WTC11 (cell line): ENCODE results near the gene MAMSTR. TPM values are rescaled to one million over a fixed set of nuclear protein-coding genes. Genes with fewer than 3 reads are reported as not detected.

ENCODE experiments used
- ATAC-seq: fragments of 200-7000 bp; cut with Tn5 transposase; 2 replicates; pipeline ENCODE4 v1.10.0; 2021; ENCODE audit warnings: mild to moderate bottlenecking, moderate library complexity
- CTCF ChIA-PET: fragments of 300-600 bp; sonication (Branson Sonifier 250); formaldehyde crosslinking; loops from one replicate; lab custom pipeline; 2021; ENCODE audit warnings: antibody characterized with exemption; lab: Charles Lee
- POLR2A ChIA-PET: fragments of 350-600 bp; sonication (Branson Sonifier 250); formaldehyde crosslinking; loops from one replicate; lab custom pipeline; 2021; ENCODE audit warnings: antibody characterized with exemption; lab: Charles Lee
- DNase-seq: peaks from one replicate; pipeline ENCODE4 v3.0.0; 2021; ENCODE audit warnings: low spot score
- H3K27ac Mint-ChIP-seq: 2 replicates; pipeline ENCODE4 v1.8.0; 2021; ENCODE audit warnings: mixed read lengths
- H3K27me3 Mint-ChIP-seq: 2 replicates; pipeline ENCODE4 v1.8.0; 2021; ENCODE audit warnings: low read depth, mild to moderate bottlenecking, moderate library complexity, mixed read lengths
- H3K36me3 Mint-ChIP-seq: 2 replicates; pipeline ENCODE4 v1.8.0; 2021; ENCODE audit warnings: mixed read lengths
- H3K4me1 Mint-ChIP-seq: 2 replicates; pipeline ENCODE4 v1.8.0; 2022; ENCODE audit warnings: mixed read lengths
- H3K4me3 Mint-ChIP-seq: 2 replicates; pipeline ENCODE4 v1.8.0; 2021; ENCODE audit warnings: mild to moderate bottlenecking, moderate library complexity, mixed read lengths
- H3K9me3 Mint-ChIP-seq: 2 replicates; pipeline ENCODE4 v1.8.0; 2021; ENCODE audit warnings: mixed read lengths
- AR ChIP-seq: fragments of 250-450 bp; sonication (Bioruptor Pico); IDR thresholded peaks from 2 replicates; pipeline ENCODE4 v1.9.0; 2021; ENCODE audit warnings: mild to moderate bottlenecking
- ATF6 ChIP-seq: sonication (generic); formaldehyde crosslinking; IDR thresholded peaks from 2 replicates; pipeline ENCODE4 v1.8.1; 2023; ENCODE audit warnings: mild to moderate bottlenecking, missing genetic modification reagents
- CBFB ChIP-seq: sonication (generic); formaldehyde crosslinking; IDR thresholded peaks from 2 replicates; pipeline ENCODE4 v1.8.1; 2022; ENCODE audit warnings: mild to moderate bottlenecking, low read depth, missing genetic modification reagents
- IRF1 ChIP-seq: sonication (generic); formaldehyde crosslinking; IDR thresholded peaks from 2 replicates; pipeline ENCODE4 v1.8.0; 2023; ENCODE audit warnings: missing genetic modification reagents
- IRF2 ChIP-seq: sonication (generic); formaldehyde crosslinking; IDR thresholded peaks from 2 replicates; pipeline ENCODE4 v1.8.0; 2022; ENCODE audit warnings: low read depth, missing genetic modification reagents, borderline replicate concordance
- JUN ChIP-seq: sonication (generic); formaldehyde crosslinking; IDR thresholded peaks from 2 replicates; pipeline ENCODE4 v1.8.0; 2023; ENCODE audit warnings: mild to moderate bottlenecking, missing genetic modification reagents
- KAT7 ChIP-seq: sonication (generic); formaldehyde crosslinking; IDR thresholded peaks from 2 replicates; pipeline ENCODE4 v1.8.1; 2023; ENCODE audit warnings: missing genetic modification reagents, mild to moderate bottlenecking, borderline replicate concordance
- NR3C1 ChIP-seq: sonication (generic); formaldehyde crosslinking; conservative IDR thresholded peaks from 2 replicates; pipeline ENCODE4 v1.8.1; 2023; ENCODE audit warnings: low read depth, mild to moderate bottlenecking, missing genetic modification reagents
- PREB ChIP-seq: sonication (generic); formaldehyde crosslinking; IDR thresholded peaks from 2 replicates; pipeline ENCODE4 v1.8.1; 2022; ENCODE audit warnings: mild to moderate bottlenecking, missing genetic modification reagents, moderate library complexity, borderline replicate concordance
- RELA ChIP-seq: sonication (generic); formaldehyde crosslinking; IDR thresholded peaks from 2 replicates; pipeline ENCODE4 v1.8.1; 2022; ENCODE audit warnings: missing genetic modification reagents, mild to moderate bottlenecking, borderline replicate concordance
- TEAD1 ChIP-seq: sonication (generic); formaldehyde crosslinking; IDR thresholded peaks from 2 replicates; pipeline ENCODE4 v1.8.0; 2022; ENCODE audit warnings: mild to moderate bottlenecking, missing genetic modification reagents
- TEAD4 ChIP-seq: sonication (generic); formaldehyde crosslinking; IDR thresholded peaks from 2 replicates; pipeline ENCODE4 v1.8.0; 2022; ENCODE audit warnings: mild to moderate bottlenecking, missing genetic modification reagents
- ZBTB43 ChIP-seq: sonication (generic); formaldehyde crosslinking; IDR thresholded peaks from 2 replicates; pipeline ENCODE4 v1.8.1; 2023; ENCODE audit warnings: mild to moderate bottlenecking, missing genetic modification reagents
- ZNF219 ChIP-seq: sonication (generic); formaldehyde crosslinking; IDR thresholded peaks from 2 replicates; pipeline ENCODE4 v1.8.0; 2023; ENCODE audit warnings: missing genetic modification reagents, mild to moderate bottlenecking, borderline replicate concordance
- ZNF423 ChIP-seq: fragments of 250-450 bp; sonication (Bioruptor Pico); IDR thresholded peaks from 2 replicates; pipeline ENCODE4 v2.1.2; 2022; ENCODE audit warnings: mild to moderate bottlenecking, moderate library complexity
- total RNA-seq: library from RNA; stranded (reverse); gene quantifications from 3 replicates; pipeline ENCODE4 v1.2.3, GENCODE V29; 2021
- TF ChIP-seq, protein P1 (sequence below): fragments of 250-450 bp; sonication (Bioruptor Pico); IDR thresholded peaks from 2 replicates; pipeline ENCODE4 v2.1.2; 2022; ENCODE audit warnings: mild to moderate bottlenecking, moderate library complexity
- TF ChIP-seq, protein P2 (sequence below): sonication (generic); formaldehyde crosslinking; IDR thresholded peaks from 2 replicates; pipeline ENCODE4 v1.8.1; 2023; ENCODE audit warnings: mild to moderate bottlenecking, missing genetic modification reagents, moderate library complexity
- TF ChIP-seq, protein P3 (sequence below): fragments of 250-450 bp; sonication (Bioruptor Pico); IDR thresholded peaks from 2 replicates; pipeline ENCODE4 v1.9.0; 2021; ENCODE audit warnings: moderate library complexity, mild to moderate bottlenecking, inconsistent platforms, borderline replicate concordance
- TF ChIP-seq, protein P4 (sequence below): sonication (generic); formaldehyde crosslinking; IDR thresholded peaks from 2 replicates; pipeline ENCODE4 v1.8.1; 2023; ENCODE audit warnings: mild to moderate bottlenecking, moderate library complexity, missing genetic modification reagents
- TF ChIP-seq, protein P5 (sequence below): sonication (generic); formaldehyde crosslinking; IDR thresholded peaks from 2 replicates; pipeline ENCODE4 v1.8.0; 2022; ENCODE audit warnings: mild to moderate bottlenecking, missing genetic modification reagents

The MAMSTR gene
- total RNA-seq, 1 experiment from 2014 or later, result 1.4 TPM

GRCh38 chr19:48728911-48729664 is 9.6 kb upstream of the MAMSTR start:
- CTCF ChIA-PET, result interaction anchor here (0.7 to 2.2 kb wide), 7 partner anchors 8 to 83 kb away, joined by 3 to 10 read pairs (median 4); partner anchors contain the start of genes CA11 and RASIP1
- Mint-ChIP-seq H3K9me3 (peaks cover 6% of the 10 kb centered on the region), H3K4me1 (peaks cover 3% of the 10 kb centered on the region), H3K4me3 (peak overlapping the region; percentile 52; the same call in 1 of the 2 replicates), H3K27ac (no peak overlapping the region), H3K27me3 (peaks cover 46% of the 10 kb centered on the region), H3K36me3 (peaks cover 6% of the 10 kb centered on the region)
- POLR2A ChIA-PET, result interaction anchor here (0.7 kb wide), 1 partner anchor 10 kb away, joined by 3 read pairs; no protein-coding TSS in a partner anchor
- DNase-seq, result peak; percentile 58
- TF ChIP-seq, protein P1, sequence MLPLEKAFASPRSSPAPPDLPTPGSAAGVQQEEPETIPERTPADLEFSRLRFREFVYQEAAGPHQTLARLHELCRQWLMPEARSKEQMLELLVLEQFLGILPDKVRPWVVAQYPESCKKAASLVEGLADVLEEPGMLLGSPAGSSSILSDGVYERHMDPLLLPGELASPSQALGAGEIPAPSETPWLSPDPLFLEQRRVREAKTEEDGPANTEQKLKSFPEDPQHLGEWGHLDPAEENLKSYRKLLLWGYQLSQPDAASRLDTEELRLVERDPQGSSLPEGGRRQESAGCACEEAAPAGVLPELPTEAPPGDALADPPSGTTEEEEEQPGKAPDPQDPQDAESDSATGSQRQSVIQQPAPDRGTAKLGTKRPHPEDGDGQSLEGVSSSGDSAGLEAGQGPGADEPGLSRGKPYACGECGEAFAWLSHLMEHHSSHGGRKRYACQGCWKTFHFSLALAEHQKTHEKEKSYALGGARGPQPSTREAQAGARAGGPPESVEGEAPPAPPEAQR, result no peak
- TF ChIP-seq AR (no peak), ATF6 (no peak), ZNF423 (CRISPR knock-in tag) (no peak), ZNF219 (CRISPR knock-in tag) (no peak), KAT7 (no peak), IRF2 (CRISPR knock-in tag) (no peak), ZBTB43 (no peak), JUN (CRISPR knock-in tag) (no peak)
- TF ChIP-seq, protein P2, sequence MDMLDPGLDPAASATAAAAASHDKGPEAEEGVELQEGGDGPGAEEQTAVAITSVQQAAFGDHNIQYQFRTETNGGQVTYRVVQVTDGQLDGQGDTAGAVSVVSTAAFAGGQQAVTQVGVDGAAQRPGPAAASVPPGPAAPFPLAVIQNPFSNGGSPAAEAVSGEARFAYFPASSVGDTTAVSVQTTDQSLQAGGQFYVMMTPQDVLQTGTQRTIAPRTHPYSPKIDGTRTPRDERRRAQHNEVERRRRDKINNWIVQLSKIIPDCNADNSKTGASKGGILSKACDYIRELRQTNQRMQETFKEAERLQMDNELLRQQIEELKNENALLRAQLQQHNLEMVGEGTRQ, result no peak
- ATAC-seq, result peak; percentile 70

DNA sequence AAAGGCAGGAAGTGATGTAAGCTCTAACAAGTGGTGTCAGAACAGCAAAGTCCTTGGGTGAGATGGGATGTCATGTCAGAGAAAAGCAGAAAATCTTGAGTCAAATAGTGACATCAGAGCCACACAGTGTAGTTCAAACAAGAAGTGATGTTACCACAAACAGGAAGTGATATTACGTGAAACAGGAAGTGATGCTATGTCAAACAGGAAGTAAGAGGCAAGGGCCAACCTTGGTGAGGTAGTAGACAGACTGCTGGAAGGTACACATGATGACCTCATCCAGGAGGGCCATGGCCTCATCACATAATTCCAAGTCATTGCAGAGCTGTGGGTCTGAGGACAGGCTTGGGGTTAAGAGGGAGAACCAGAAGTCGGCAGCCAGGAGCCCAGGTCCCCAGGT is 7.0 kb upstream of the MAMSTR start:
- Mint-ChIP-seq H3K27ac (no peak overlapping the region), H3K4me1 (peaks cover 3% of the 10 kb centered on the region), H3K4me3 (no peak overlapping the region), H3K9me3 (peaks cover 6% of the 10 kb centered on the region), H3K36me3 (peaks cover 6% of the 10 kb centered on the region), H3K27me3 (peaks cover 31% of the 10 kb centered on the region)
- DNase-seq (no peak), ATAC-seq (no peak)
- CTCF ChIA-PET, result interaction anchor here (1.1 to 2.7 kb wide), 3 partner anchors 9 to 81 kb away, joined by 3 to 22 read pairs (median 8); partner anchors contain the start of gene CA11
- POLR2A ChIA-PET, result no interaction called here
- no peak for TF ChIP-seq TEAD1
- no peak for TF ChIP-seq NR3C1 (CRISPR knock-in tag)
- TF ChIP-seq, protein P3, sequence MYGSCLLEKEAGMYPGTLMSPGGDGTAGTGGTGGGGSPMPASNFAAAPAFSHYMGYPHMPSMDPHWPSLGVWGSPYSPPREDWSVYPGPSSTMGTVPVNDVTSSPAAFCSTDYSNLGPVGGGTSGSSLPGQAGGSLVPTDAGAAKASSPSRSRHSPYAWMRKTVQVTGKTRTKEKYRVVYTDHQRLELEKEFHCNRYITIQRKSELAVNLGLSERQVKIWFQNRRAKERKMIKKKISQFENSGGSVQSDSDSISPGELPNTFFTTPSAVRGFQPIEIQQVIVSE (CRISPR knock-in tag), result no peak
- no peak for TF ChIP-seq CBFB
- no peak for TF ChIP-seq TEAD4 (CRISPR knock-in tag)
- TF ChIP-seq PREB (CRISPR knock-in tag), result no peak
- TF ChIP-seq, protein P4, sequence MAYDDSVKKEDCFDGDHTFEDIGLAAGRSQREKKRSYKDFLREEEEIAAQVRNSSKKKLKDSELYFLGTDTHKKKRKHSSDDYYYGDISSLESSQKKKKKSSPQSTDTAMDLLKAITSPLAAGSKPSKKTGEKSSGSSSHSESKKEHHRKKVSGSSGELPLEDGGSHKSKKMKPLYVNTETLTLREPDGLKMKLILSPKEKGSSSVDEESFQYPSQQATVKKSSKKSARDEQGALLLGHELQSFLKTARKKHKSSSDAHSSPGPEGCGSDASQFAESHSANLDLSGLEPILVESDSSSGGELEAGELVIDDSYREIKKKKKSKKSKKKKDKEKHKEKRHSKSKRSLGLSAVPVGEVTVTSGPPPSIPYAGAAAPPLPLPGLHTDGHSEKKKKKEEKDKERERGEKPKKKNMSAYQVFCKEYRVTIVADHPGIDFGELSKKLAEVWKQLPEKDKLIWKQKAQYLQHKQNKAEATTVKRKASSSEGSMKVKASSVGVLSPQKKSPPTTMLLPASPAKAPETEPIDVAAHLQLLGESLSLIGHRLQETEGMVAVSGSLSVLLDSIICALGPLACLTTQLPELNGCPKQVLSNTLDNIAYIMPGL (CRISPR knock-in tag), result no peak
- TF ChIP-seq KAT7, result no peak
- no peak for TF ChIP-seq RELA (CRISPR knock-in tag)
- TF ChIP-seq, protein P5, sequence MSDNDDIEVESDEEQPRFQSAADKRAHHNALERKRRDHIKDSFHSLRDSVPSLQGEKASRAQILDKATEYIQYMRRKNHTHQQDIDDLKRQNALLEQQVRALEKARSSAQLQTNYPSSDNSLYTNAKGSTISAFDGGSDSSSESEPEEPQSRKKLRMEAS (CRISPR knock-in tag), result no peak
- TF ChIP-seq IRF1 (CRISPR knock-in tag), result no peak
